GM23338 (cell line): ENCODE data around the gene PTPRF. TPM values are rescaled to one million over a fixed set of nuclear protein-coding genes. Genes with fewer than 3 reads are reported as not detected.

Source experiments
- CREB1 ChIP-seq: fragments of 250-450 bp; sonication (Bioruptor Pico); IDR thresholded peaks from 2 replicates; pipeline ENCODE4 v1.5.0; 2020; ENCODE audit warnings: low read depth, mild to moderate bottlenecking, moderate library complexity
- ETS1 ChIP-seq: IDR thresholded peaks from 2 replicates; pipeline ENCODE4 v1.6.1; 2016; ENCODE audit warnings: antibody characterized with exemption
- EZH2 ChIP-seq: fragments of 200-600 bp; sonication (generic); IDR thresholded peaks from one replicate; pipeline ENCODE4 v1.8.0; 2017; ENCODE audit warnings: antibody characterized with exemption, mild to moderate bottlenecking, low read depth; ENCODE audit not compliant: unreplicated experiment
- REST ChIP-seq: IDR thresholded peaks from one replicate; pipeline ENCODE4 v1.6.1; 2018; ENCODE audit warnings: antibody characterized with exemption; ENCODE audit not compliant: unreplicated experiment
- STAT1 ChIP-seq: IDR thresholded peaks from one replicate; pipeline ENCODE4 v1.6.1; 2016; ENCODE audit warnings: antibody characterized with exemption; ENCODE audit not compliant: unreplicated experiment
- ZNF114 ChIP-seq: fragments of 250-450 bp; sonication (Bioruptor Pico); IDR thresholded peaks from 2 replicates; pipeline ENCODE4 v1.5.0; 2020; ENCODE audit warnings: mild to moderate bottlenecking, moderate library complexity
- ZNF462 ChIP-seq: fragments of 250-450 bp; sonication (Bioruptor Pico); IDR thresholded peaks from 2 replicates; pipeline ENCODE4 v1.5.0; 2020; ENCODE audit warnings: mild to moderate bottlenecking, moderate library complexity
- polyA plus RNA-seq: library from polyadenylated mRNA; unstranded; fragments of >200 nt; fragmentation: Nextera tagmentation; extraction: Ambion mirVana; gene quantifications from 2 replicates; pipeline ENCODE4 v1.2.1, GENCODE V29; 2016
- total RNA-seq: library from RNA; depleted of rRNA; stranded (reverse); fragments of >200 nt; shearing (Covaris generic); gene quantifications from 2 replicates; pipeline ENCODE4 v1.2.3, GENCODE V29; 2014

The PTPRF gene
- total and polyA plus RNA-seq, 2 experiments from 2014 or later, result 52.4 to 173 TPM

GRCh38 chr1:43537423-43538142, 6.9 kb downstream of the PTPRF start (continued):
- TF ChIP-seq ZNF462 (CRISPR knock-in tag), result no peak
- no peak for TF ChIP-seq ETS1
- no peak for TF ChIP-seq STAT1
- no peak for TF ChIP-seq REST
- TF ChIP-seq EZH2, result no peak
- no peak for TF ChIP-seq ZNF114 (CRISPR knock-in tag)
- no peak for TF ChIP-seq CREB1 (CRISPR knock-in tag)
